ENCODE results near the gene IP6K3.
A peak's percentile ranks its signal among the peaks of the same experiment; 100 is the strongest.

Gene IP6K3

DNA sequence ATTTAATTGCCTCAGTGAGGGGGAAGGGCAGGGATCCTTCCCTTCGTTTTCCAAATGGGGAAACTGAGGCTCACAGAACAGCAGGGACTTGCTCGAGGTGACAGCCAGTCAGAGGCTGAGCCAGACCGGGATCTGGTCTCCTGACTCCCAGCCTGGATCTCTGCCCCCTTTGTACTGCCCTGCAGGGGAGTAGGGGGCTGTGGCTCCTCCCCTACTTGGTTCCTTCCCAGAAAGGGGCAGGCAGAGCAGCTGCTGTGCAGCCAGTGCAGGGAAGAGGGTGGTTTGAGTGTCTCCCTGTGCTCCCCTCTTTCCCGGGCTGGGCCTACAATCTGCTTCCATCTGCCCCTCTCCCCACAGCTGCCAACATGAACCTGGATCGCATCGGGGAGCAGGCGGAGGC lies 72.9 kb downstream of the IP6K3 start:
- H3K4me3 ChIP-seq (replicated peaks; ENCODE audit: low read depth, low read length) = no peak overlapping the region
- TF ChIP-seq, protein P1, sequence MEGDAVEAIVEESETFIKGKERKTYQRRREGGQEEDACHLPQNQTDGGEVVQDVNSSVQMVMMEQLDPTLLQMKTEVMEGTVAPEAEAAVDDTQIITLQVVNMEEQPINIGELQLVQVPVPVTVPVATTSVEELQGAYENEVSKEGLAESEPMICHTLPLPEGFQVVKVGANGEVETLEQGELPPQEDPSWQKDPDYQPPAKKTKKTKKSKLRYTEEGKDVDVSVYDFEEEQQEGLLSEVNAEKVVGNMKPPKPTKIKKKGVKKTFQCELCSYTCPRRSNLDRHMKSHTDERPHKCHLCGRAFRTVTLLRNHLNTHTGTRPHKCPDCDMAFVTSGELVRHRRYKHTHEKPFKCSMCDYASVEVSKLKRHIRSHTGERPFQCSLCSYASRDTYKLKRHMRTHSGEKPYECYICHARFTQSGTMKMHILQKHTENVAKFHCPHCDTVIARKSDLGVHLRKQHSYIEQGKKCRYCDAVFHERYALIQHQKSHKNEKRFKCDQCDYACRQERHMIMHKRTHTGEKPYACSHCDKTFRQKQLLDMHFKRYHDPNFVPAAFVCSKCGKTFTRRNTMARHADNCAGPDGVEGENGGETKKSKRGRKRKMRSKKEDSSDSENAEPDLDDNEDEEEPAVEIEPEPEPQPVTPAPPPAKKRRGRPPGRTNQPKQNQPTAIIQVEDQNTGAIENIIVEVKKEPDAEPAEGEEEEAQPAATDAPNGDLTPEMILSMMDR (IDR thresholded peaks at IDR 0.05; ENCODE audit: insufficient read depth, low read length, poor library complexity, severe bottlenecking) = no peak
- H3K36me3 ChIP-seq (ENCODE audit: control insufficient read depth, insufficient read depth, low read length) = peaks cover 42% of the 10 kb centered on the region
- H3K27me3 ChIP-seq (replicated peaks; ENCODE audit: control insufficient read depth, insufficient read depth, low read length) = no peaks in the 10 kb centered on the region
- DNase-seq (ENCODE audit: extremely low read depth, insufficient read length) = no peak

DNA sequence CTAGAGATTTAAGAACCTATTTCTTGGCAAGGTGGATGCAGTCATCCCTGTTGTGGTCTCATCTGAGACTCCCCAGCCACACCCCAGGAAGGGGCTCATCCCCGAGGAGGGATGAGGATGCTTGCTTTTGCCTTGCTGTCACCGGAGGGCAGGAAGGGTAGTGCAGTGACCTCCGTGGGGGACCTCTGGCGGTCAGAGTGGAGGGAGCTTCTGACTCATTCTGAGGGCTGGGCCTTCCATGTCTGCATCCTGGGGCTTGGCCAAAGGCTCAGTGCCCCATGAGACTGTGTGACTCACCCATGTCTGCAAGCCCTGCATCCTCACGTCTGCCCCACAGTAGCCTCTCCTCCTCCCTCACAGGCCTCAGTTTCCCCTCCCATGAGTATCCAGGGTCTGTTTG lies 73.9 kb downstream of the IP6K3 start:
- Histone ChIP-seq H3K27me3 (replicated peaks; ENCODE audit: control insufficient read depth, insufficient read depth, low read length) (no peaks in the 10 kb centered on the region), H3K4me3 (replicated peaks; ENCODE audit: low read depth, low read length) (no peak overlapping the region), H3K36me3 (ENCODE audit: control insufficient read depth, insufficient read depth, low read length) (peaks cover 46% of the 10 kb centered on the region)
- TF ChIP-seq, protein P1 (IDR thresholded peaks at IDR 0.05; ENCODE audit: insufficient read depth, low read length, poor library complexity, severe bottlenecking) = peak; percentile 55
- no peak for DNase-seq (ENCODE audit: extremely low read depth, insufficient read length)

DNA sequence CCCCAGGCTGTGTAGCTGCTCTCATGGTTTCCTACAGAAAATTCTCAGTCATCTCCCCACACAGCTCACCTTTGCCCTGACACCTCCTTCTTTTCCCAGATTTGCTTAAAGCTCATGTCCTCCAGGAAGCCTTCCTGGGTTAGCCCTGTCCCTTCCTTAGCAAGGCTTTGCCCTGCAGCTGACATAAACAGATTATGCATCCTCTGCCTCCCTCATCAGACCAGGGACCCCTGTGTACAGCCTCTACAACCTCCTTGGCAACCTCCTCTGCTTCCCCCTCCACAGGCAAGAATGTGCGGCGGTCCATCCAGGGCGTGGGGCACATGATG lies 75.0 kb downstream of the IP6K3 start:
- Histone ChIP-seq H3K4me3 (replicated peaks; ENCODE audit: low read depth, low read length) (no peak overlapping the region), H3K36me3 (ENCODE audit: control insufficient read depth, insufficient read depth, low read length) (peaks cover 44% of the 10 kb centered on the region), H3K27me3 (replicated peaks; ENCODE audit: control insufficient read depth, insufficient read depth, low read length) (no peaks in the 10 kb centered on the region)
- TF ChIP-seq, protein P1 (IDR thresholded peaks at IDR 0.05; ENCODE audit: insufficient read depth, low read length, poor library complexity, severe bottlenecking) = no peak
- DNase-seq (ENCODE audit: extremely low read depth, insufficient read length) = no peak

All from GM06990 (cell line).